PC-9 (cell line): ENCODE data around the gene SELPLG.

Experiments
- CTCF ChIP-seq: fragments of 200-600 bp; sonication (generic); conservative IDR thresholded peaks from 2 replicates; pipeline ENCODE4 v1.6.1; 2017; ENCODE audit warnings: mixed run types, antibody characterized with exemption, mild to moderate bottlenecking, moderate library complexity
- EZH2 ChIP-seq: fragments of 200-600 bp; sonication (generic); IDR thresholded peaks from 2 replicates; pipeline ENCODE4 v1.8.0; 2017; ENCODE audit warnings: antibody characterized with exemption, low read depth

DNA sequence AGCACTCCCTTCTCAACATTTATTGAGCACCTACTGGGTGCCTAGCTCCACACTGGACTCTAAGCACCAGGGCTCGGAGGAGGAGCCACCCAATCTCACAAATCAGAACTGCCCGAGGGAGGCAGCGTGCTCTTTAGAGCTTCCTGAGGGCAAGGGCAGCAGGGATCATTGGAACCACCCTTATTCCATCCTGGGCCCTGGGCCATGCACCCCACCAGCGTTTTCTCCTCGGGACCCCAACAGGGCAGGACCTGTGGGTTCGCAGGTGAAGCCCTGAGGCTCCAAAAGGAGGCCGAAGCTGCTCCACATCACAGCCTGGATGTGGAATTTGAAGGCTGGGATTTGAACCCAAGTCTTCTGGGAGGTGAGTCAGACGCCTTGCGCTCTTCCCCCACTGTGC is 51.2 kb downstream of the SELPLG start:
- TF ChIP-seq CTCF, result no peak
- TF ChIP-seq EZH2, result no peak
